ENCODE results near the gene ACSF3. TPM values are rescaled to one million over a fixed set of nuclear protein-coding genes. Genes with fewer than 3 reads are reported as not detected.

Gene ACSF3
- total RNA-seq, 6 donors from 2014 or later = 30.2 to 97.4 (median 35.3) TPM

DNA sequence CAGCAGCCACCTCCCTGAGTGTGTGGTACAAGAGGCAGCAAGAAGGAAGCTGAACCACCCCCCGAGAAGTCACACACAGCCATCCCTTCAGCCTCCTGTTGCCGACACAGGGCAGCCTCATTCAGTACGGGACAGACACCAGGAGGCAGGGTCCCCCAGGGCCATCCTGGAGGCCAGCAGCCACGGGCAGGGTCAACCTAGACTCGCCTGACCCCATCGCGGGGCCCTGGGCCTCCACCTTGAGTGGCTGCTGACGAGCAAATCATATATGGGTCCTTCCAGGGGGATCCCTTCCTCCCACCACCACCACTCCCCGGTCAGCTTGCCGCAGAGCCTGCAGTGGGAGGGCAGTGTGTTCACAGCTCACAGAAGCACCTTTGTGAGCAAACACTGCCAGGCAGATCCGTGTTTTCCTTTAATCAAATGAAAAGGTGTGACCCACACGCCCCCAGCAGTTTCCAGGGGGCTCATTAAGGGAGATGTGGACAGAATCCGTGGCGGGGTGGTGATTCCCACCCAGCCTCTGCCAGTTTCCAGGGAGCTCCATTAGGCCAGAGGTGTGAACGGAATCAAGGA lies 5.6 kb upstream of the ACSF3 start:
- H3K4me3 ChIP-seq = no peak overlapping the region
- H3K36me3 ChIP-seq = no peaks in the 10 kb centered on the region
- peaks cover 0 to 8% (median 2%) of the 10 kb centered on the region in 4 donors for H3K27me3 ChIP-seq
- H3K27ac ChIP-seq = no peak overlapping the region
- peaks cover 0 to 2% (median 1%) of the 10 kb centered on the region in 4 donors for H3K4me1 ChIP-seq
- TF ChIP-seq EP300 (IDR thresholded peaks at IDR 0.05) (no peak), POLR2AphosphoS5 (IDR thresholded peaks at IDR 0.05) (no peak), POLR2A (IDR thresholded peaks at IDR 0.05) (no peak)
- TF ChIP-seq, protein P1, sequence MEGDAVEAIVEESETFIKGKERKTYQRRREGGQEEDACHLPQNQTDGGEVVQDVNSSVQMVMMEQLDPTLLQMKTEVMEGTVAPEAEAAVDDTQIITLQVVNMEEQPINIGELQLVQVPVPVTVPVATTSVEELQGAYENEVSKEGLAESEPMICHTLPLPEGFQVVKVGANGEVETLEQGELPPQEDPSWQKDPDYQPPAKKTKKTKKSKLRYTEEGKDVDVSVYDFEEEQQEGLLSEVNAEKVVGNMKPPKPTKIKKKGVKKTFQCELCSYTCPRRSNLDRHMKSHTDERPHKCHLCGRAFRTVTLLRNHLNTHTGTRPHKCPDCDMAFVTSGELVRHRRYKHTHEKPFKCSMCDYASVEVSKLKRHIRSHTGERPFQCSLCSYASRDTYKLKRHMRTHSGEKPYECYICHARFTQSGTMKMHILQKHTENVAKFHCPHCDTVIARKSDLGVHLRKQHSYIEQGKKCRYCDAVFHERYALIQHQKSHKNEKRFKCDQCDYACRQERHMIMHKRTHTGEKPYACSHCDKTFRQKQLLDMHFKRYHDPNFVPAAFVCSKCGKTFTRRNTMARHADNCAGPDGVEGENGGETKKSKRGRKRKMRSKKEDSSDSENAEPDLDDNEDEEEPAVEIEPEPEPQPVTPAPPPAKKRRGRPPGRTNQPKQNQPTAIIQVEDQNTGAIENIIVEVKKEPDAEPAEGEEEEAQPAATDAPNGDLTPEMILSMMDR (IDR thresholded peaks at IDR 0.05) = no peak
- peak in 1 of 2 donors; percentile 59 for DNase-seq
- no peak for ATAC-seq (ENCODE audit: low FRiP score in 2 of 2)
- no peaks in the 10 kb centered on the region for H3K9me3 ChIP-seq
- WGBS, 2 donors = 53 to 57% methylated on average over 8 to 15 of the region's 15 CpGs

DNA sequence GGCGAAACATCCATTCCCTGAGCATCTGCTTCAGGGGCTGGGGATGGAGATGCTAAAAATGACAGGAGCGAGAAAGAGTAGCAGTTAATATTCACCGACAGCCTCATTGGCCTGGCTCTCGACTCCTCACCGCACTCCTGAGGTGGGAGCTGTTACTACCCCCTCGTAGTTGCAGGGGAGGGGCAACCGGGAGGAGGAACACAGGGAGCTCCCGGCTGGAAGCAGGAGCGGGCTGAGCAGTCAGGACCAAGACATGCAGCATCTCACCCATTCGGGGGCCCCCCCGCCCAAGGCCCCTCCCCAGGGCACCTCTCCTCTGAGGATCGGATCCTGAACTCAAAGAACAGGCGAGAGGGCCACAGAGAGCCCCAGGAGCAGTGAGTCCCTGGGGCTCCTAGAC lies 4.5 kb upstream of the ACSF3 start:
- 44 to 64% methylated on average over 9 to 13 of the region's 13 CpGs for WGBS, 2 donors
- Histone ChIP-seq H3K27ac (no peak overlapping the region), H3K4me3 (no peak overlapping the region), H3K27me3 (peaks cover 0 to 8% (median 2%) of the 10 kb centered on the region in 4 donors), H3K36me3 (no peaks in the 10 kb centered on the region), H3K9me3 (no peaks in the 10 kb centered on the region), H3K4me1 (peaks cover 0 to 8% (median 5%) of the 10 kb centered on the region in 4 donors)
- ATAC-seq (ENCODE audit: low FRiP score in 2 of 2) (no peak), DNase-seq (peak in 1 of 2 donors; percentile 62)
- TF ChIP-seq POLR2AphosphoS5 (IDR thresholded peaks at IDR 0.05) (no peak), POLR2A (IDR thresholded peaks at IDR 0.05) (no peak), EP300 (IDR thresholded peaks at IDR 0.05) (no peak)
- TF ChIP-seq, protein P1 (IDR thresholded peaks at IDR 0.05) = no peak

DNA sequence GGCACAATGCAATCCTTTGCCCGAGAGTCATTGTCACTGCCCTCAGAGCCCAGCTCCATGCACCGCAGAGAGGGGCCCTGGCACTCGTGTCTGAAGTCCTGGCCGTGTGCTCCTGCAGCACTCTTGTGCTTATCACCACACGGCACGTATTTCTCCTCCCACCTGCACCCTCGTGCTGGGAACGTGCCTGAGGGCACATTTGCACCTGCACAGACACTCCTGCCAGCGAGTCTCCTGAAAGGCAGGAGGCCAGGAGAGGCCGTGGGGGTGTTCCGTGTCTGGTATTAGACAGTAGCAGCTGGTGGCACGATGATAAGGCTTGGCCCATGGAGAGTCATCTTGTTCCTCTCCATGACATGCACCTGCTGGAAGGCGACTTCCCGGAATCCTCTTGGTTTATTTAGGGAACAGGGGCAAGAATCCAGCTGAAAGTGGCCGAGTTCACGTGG lies 3.4 kb upstream of the ACSF3 start:
- H3K27me3 ChIP-seq = peaks cover 0 to 8% (median 2%) of the 10 kb centered on the region in 4 donors
- no peak overlapping the region for H3K27ac ChIP-seq
- TF ChIP-seq EP300 (IDR thresholded peaks at IDR 0.05) (no peak), POLR2A (IDR thresholded peaks at IDR 0.05) (no peak), POLR2AphosphoS5 (IDR thresholded peaks at IDR 0.05) (no peak)
- TF ChIP-seq, protein P1 (IDR thresholded peaks at IDR 0.05) = no peak
- no peaks in the 10 kb centered on the region for H3K9me3 ChIP-seq
- ATAC-seq (ENCODE audit: low FRiP score in 2 of 2) = no peak
- no peaks in the 10 kb centered on the region for H3K36me3 ChIP-seq
- H3K4me1 ChIP-seq = peaks cover 10 to 19% (median 15%) of the 10 kb centered on the region in 4 donors
- H3K4me3 ChIP-seq = no peak overlapping the region
- DNase-seq = no peak
- WGBS, 2 donors = 49 to 62% methylated on average over 13 to 16 of the region's 16 CpGs

DNA sequence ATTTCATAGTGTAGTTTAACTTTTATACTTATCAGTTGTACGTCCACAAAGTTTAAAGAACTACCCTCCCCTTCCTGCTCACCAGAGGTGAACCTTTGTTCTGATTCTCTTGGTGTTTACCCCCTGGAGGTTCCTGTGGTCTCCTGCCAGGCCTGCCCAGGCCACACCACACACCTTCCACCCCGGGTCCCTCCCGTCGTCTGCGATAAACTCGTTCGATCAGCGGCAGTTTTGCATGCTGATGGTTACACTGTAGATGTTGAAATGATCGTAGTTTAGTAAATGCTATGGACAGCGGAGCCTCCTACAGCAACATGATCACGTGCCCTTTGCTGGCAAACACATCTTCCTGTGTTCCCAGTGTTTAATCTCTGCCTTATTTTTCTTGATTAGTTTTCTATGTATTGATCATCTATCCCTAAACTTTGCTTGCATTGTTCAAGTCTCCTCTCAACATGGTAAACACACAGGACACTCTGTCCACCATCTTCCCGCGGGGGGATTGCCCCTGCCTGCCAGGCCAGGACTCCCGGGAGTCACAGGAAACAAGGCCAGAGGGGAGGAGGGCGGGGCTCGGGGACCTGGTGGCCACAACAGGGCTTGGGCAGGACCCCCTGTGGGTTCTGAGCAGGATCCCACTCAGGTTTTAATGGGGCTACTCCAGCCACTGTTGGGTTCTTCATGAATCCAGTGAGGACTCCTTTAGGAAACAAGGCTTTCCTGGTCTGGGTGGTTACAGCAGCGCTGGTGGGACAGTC lies 2.8 kb upstream of the ACSF3 start:
- Histone ChIP-seq H3K27ac (no peak overlapping the region), H3K27me3 (peaks cover 0 to 8% (median 2%) of the 10 kb centered on the region in 4 donors), H3K4me1 (peaks cover 16 to 25% (median 21%) of the 10 kb centered on the region in 4 donors), H3K9me3 (no peaks in the 10 kb centered on the region), H3K36me3 (no peaks in the 10 kb centered on the region), H3K4me3 (no peak overlapping the region)
- TF ChIP-seq, protein P1 (IDR thresholded peaks at IDR 0.05) = no peak
- TF ChIP-seq POLR2AphosphoS5 (IDR thresholded peaks at IDR 0.05) = no peak
- TF ChIP-seq POLR2A (IDR thresholded peaks at IDR 0.05) = no peak
- no peak for TF ChIP-seq EP300 (IDR thresholded peaks at IDR 0.05)
- no peak for DNase-seq
- WGBS, 2 donors = 55 to 59% methylated on average over 16 to 17 of the region's 17 CpGs
- ATAC-seq (ENCODE audit: low FRiP score in 2 of 2) = no peak

Data from upper lobe of left lung (tissue), 6 donors.